GM20431 (cell line): ENCODE results near the gene COL18A1.
"Not testable (repeated sequence)": the region's sequence is repeated elsewhere in the genome, so short reads cannot be mapped to it uniquely, and the experiment has no call there.

Experiments
- in situ Hi-C: fragments of 300-500 bp; cut with MseI, MboI; formaldehyde crosslinking; loops from one replicate; pipeline ENCODE4 v1.15.0; 2020; ENCODE audit warnings: low sequenced_read_pairs; ENCODE audit not compliant: unreplicated experiment

The COL18A1 gene

DNA sequence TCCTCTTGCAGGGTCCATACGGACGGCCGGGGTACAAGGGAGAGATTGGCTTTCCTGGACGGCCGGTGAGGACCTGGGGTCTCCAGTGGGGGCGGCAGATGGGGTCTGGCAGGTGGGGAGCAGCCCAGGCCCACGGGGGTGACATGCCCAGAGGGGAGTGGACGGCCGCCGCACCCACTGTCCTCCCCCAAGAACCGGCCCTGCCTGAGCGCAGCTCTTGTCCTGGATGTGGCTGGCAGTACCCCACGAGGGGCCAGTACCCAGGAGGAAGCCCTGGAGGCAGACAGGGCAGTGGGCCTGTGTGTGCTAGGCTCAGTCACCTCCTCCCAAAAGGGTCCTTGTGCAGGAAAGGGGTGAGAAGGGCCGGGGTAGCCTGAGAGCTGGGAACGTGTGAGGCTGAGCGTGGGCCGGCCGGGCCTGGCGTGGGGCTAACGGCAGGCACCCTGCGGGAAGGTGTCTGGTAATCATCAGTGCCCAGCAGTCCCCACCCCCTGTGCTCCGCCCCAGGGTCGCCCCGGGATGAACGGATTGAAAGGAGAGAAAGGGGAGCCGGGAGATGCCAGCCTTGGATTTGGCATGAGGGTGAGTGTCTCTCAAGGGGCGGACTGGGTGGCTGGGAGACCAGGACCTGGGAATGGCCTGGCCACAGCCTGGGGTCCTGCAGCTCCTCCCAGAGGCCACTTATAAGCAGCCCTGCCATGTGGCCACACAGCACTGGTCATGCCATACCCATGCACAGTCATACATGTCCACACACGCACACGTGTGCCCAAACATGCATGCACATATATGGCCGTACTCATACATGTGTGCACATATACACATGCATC, 90.1 kb downstream of the COL18A1 start:
- in situ Hi-C loops = no loop called here

DNA sequence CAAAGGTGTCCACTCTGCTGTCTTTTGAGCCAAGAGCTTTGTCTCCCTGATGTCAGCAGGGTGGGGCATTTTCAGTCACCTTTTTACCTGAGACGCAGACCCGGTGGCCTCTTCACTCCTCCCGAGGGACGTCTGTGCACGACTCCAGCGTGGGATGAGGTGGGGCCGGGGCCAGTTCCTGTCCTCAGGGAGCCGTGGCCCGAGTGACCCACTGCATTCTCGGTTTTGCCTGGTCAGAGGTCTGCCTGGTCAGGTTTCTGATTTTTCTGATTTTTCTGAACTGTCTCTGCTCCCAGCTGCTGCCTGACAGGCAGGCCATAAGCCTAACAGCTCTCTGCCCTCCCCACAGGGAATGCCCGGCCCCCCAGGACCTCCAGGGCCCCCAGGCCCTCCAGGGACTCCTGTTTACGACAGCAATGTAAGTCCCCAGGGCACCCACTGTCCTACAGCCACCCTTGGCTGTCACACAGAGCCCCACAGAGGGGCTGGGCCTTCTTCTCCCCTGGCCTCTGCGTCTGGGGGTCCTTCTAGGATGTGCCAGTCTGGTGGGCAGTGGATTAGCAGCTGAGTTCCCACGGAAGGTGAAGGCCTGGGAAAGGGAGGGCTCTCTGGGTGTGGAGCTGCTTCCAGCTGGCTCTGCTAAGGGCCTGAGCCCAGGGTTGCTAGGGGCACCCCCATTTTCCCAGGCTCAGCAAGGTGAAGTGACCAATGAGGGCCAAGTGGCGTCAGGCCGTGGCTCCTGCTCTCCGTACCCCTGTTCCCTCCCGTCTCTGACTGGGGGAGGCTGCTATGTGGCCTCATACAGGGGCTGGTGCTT, 91.4 kb downstream of the COL18A1 start:
- in situ Hi-C loops = no loop called here

DNA sequence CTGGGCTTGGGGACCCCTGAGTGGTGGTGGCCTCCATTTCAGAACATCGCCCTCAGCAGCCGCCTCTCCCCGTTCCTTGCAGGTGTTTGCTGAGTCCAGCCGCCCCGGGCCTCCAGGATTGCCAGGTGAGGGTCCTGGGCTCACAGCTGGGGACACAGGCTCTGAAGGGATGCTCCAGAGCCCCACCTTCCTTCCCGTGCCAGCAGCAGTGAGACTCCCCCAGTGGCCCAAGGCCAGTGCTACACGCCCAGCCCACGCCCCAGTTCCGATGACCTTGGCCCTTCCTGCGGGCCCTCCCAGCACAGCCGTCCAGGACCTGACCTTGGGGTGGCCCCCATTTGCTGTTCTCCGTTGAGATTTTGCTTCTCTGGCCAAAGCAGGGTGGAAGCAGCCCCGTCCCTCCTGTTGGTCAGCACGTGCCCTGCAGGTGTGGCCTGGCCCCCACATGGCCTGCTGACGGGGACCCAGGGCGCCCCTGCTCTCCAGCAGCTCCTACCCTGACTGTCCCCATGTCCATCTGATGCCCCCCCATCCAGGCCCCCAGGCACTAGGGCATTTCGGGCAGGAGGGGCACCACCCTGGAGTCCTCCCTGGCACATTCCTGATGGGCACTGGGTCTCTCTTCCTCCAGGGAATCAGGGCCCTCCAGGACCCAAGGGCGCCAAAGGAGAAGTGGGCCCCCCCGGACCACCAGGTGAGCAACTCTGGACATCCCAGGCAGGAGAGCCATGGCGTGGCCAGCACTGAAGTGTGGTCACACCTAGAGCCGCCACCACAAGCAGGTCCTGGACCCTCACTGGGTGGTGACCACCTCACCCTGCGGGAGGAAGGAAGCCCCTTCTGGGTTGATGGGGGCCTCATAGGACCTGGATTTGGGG, 92.2 kb downstream of the COL18A1 start:
- in situ Hi-C loops = no loop called here

DNA sequence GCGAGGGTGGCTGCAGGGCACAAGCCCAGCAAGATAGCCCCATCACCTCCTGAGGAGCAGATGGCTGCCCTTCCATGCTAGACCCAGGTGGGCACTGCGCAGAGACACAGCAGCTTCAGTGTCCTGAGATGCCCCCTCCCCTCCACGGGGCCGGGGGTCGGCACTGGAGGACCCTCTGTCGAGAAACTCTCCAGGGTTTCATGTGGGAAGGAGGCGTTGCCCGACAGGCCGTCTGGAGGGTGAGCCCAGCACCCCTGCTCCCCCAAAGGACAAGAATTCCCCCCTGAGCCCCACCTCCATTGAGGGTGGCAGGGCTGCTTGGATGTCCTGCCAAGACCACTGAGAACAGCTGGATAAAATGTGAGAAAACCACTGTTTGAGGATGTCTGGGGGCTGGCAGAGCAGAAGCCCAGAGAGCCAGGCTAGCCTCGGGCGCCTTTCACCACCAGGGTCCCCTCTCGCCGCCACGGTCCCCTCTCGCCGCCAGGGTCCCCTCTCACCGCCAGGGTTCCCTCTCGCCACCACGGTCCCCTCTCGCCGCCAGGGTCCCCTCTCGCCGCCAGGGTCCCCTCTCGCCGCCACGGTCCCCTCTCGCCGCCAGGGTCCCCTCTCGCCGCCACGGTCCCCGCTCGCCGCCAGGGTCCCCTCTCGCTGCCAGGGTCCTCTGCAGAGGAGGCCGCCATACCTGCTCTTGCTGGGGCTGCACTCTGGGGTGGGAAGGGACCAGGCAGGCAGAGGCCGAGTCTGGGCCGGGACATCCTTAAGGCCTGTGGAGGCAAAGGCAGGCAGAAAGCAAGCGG, 93.1 kb downstream of the COL18A1 start:
- in situ Hi-C loops = no loop called here

DNA sequence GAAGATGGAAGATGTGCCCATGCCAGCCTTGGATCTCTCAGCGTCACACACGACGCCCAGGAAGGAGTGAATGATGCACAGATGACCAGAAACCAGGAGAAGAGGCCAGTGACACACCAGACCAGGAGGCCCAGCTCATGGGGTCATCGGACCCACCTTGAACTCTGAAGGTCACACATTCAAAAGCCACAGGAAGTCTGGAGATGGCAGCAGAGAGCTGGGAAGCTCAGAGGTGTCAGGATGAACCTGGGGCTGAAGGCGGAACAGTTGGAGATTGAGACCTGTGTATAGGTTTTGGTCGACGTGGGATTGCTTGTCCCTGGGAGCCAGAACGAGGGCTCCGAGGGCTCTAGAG, 93.7 kb downstream of the COL18A1 start:
- in situ Hi-C loops = no loop called here

DNA sequence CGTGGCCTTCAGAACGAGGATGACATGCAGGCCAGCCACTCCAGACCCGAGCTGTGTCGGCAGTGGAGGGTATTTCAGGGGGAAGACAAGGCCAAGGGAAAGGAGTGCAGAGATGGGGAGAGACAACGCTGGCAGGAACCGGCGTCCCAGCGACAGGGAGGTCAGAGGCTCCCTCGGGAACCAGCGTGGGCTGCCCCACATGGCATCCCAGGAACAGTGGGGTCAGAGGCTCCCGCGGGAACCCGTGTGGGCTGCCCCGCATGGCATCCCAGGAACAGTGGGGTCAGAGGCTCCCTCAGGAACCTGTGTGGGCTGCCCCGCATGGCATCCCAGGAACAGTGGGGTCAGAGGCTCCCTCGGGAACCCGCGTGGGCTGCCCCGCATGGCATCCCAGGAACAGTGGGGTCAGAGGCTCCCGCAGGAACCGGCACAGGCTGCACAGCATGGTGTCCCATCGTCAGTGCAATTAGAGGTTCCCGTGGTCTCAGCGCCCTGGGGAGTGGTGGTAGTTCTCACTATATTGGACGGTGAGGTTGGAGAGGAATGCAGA, 94.3 kb downstream of the COL18A1 start:
- in situ Hi-C loops = no loop called here

DNA sequence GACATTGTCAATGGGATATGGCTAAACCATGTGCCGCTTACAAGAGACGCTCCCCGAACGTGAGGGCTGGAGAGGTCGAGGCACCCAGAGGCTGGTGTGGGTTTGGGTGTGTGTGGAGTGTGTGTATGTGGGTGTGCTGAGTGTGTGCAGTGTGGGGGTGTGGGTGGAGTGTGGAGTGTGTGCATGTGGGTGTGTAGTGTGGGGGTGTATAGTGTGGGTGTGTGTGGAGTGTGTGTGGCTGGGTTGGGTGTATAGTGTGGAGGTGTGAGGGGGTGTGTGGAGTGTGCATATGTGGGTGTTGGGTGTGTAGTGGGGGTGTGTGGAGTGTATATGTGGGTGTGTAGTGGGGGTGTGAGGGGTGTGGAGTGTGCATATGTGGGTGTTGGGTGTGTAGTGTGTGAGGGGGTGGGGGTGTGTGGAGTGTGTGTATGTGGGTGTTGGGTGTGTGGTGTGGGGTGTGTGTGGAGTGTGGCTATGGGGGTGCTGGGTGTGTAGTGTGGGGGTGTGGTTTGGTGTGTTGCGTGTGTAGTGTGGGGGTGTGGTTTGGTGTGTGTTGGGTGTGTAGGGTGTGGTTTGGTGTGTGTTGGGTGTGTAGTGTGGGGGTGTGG, 95.1 kb downstream of the COL18A1 start:
- in situ Hi-C loops = no loop called here

DNA sequence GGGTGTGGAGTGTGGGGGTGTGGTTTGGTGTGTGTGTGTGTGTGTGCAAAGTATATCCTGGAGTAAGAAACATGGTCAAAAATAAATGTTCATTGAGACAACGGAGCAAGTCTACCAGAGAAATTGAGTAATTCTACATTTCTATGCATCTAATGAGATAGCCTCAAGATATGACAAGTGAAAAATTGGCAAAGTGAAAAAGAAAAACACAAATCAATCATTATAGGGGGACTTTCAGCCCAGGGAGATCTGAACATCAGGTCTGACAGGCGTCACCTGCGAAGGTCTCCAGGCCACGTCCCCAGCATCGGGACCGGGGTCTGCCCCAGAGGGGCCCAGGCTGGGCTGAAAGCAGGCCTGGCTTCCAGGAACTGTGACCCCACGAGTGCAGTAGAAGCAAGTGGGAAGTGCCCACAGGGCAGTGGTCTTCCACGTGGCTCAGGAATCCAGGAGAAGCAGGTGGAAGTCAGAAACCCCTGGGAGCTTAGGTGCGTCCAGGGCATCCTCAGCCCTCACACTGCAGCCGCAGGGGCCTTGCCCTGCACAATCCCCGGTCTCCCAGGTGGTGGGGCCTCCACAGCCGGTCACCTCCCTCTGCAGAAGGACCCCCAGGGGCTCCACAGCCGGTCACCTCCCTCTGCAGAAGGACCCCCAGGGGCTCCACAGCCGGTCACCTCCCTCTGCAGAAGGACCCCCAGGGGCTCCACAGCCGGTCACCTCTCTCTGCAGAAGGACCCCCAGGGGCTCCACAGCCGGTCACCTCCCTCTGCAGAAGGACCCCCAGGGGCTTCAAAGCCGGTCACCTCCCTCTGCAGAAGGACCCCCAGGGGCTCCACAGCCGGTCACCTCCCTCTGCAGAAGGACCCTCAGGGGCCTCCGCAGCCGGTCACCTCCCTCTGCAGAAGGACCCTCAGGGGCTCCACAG, 96.4 kb downstream of the COL18A1 start:
- in situ Hi-C loops = not testable (repeated sequence)

DNA sequence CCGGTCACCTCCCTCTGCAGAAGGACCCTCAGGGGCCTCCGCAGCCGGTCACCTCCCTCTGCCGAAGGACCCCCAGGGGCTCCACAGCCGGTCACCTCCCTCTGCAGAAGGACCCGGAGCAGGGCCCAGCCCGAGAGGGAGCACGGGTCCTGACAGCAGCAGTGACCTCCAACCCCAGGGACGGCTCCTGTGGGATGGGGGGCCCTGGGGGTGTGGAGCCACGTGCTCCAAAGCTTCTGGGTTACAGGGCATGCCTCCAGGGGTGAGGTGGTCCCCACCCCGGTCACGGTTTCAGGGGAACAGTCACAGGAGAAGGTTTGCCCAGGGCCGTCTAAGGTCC, 97.0 kb downstream of the COL18A1 start:
- in situ Hi-C loops = no loop called here

DNA sequence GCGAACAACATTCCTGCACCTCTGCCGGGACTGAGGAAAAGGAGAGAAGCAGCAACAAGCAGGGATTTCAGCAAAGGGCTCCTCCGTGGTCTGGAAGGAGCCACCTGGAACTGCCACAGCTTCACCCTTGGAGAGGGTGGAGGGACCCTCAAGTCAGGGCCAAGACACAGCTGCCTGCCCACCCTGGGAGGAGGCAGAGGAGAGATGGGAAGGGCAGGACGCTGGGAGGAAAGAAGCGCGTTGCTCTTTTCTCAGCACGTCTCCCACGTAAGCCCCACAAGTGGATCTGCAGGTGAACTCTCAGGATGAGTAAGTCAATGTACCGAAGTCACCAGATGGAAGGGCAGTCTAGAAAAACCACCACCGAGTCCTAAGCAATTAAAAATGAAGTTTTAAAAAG, 97.6 kb downstream of the COL18A1 start:
- in situ Hi-C loops = no loop called here

DNA sequence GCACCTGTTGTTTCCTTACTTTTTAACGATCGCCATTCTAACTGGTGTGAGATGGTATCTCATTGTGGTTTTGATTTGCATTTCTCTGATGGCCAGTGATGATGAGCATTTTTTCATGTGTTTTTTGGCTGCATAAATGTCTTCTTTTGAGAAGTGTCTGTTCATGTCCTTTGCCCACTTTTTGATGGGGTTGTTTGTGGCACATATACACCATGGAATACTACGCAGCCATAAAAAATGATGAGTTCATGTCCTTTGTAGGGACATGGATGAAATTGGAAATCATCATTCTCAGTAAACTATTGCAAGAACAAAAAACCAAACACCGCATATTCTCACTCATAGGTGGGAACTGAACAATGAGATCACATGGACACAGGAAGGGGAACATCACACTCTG, 98.3 kb downstream of the COL18A1 start:
- in situ Hi-C loops = not testable (repeated sequence)

DNA sequence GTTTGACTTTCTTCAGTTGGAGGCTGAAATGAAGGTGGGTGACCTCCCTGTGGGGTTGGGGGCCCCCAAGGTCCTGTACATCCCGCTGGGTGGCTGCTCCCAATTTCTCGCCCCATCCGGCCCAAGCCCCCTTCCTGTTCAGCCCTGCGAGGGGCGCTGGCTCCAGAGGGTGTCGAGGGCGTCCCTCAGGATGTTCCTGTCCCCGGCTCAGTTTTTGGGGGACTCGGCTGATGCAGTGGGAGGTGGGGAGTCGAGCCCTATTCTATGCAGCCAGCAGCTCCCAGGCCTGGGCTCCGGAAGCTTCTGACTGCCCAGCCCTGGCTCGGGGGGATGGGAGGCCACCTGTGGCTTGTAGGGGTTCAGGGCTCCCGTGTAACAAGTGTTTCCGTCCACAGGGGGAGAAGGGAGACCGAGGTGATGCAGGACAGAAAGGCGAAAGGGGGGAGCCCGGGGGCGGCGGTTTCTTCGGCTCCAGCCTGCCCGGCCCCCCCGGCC, 99.1 kb downstream of the COL18A1 start:
- in situ Hi-C loops = no loop called here

DNA sequence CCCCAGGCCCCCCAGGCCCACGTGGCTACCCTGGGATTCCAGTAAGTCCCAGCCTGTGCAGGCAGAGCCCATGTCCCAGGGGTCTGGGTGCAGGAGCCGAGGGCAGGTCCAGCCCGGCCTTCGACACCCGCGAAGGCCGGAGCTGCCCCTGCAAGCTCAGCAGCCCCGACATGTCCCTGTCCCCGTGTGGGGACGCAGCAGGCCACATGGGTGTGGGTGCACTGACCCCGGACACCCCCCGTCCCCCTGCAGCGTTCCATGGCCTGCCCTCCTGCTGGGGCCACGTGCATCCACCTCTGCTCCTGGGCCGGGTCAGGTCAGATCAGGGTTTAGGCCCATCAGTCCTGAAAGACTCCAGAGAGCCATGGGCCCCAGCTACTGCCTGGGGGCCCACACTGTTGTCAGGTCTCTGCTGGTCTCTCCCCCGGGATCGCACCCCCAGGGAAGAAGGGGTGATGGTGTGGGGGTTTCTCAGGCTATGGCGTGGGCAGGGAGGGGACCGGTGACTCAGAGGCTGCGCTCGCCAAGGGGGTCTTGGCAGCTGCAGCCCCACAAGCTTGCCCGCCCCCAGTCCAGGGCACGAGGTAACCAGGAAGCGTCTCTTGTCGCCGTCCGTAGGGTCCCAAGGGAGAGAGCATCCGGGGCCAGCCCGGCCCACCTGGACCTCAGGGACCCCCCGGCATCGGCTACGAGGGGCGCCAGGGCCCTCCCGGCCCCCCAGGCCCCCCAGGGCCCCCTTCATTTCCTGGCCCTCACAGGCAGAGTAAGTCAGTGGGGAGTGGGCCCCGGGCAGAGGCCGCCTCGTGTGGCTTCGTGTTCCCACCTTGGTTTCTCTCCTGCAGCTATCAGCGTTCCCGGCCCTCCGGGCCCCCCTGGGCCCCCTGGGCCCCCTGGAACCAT, 99.8 kb downstream of the COL18A1 start:
- in situ Hi-C loops = no loop called here

DNA sequence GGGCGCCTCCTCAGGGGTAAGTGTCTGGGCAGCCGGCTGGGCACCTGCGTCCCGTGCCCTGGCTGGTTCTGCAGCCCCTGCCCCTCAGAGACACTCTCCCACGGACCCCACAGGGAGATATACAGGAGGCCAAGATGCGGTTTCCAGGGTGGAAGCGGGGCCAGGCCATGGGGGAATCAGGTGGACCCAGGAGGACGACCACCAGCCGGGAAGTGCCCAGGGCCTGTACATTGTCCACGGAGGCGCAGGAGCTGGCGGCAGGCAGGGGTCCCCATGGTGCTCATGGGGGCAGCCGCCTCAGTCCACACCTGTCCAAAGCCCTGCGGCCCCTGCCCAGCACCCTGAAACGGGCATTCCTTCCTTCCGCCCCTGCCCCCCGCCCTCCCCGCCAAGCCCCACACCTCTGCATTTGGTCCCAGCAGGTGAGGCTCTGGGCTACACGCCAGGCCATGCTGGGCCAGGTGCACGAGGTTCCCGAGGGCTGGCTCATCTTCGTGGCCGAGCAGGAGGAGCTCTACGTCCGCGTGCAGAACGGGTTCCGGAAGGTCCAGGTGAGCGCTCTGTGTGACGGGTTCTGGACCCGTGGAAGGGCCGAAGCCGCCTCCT, 100.6 kb downstream of the COL18A1 start:
- in situ Hi-C loops = no loop called here

DNA sequence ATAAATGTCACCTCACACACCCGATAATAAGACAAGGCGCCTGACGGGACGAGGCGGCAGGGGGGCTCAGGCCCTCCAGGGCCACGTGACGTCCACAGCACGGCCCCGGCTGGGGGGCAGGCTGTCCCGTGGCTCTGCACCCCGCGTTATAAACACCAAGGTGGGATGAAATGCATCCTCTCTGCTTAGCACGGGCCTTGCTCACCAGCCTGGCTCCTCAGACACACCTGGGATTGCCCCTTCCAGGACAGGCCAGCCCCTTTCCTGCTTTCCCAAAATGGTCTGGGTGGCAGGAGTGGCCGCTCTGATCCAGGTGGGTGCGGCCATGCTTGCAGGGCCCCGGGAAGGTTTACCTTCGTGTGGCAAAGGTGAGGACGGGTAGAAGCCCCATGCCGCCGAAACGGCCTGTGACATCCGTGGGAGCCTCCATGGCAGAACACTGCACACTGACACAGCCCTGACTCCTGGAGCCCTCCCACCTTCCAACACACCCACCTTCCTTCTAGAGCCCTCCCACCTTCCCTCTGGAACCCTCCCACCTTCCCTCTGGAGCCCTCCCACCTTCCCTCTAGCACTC, 101.4 kb downstream of the COL18A1 start:
- in situ Hi-C loops = no loop called here

DNA sequence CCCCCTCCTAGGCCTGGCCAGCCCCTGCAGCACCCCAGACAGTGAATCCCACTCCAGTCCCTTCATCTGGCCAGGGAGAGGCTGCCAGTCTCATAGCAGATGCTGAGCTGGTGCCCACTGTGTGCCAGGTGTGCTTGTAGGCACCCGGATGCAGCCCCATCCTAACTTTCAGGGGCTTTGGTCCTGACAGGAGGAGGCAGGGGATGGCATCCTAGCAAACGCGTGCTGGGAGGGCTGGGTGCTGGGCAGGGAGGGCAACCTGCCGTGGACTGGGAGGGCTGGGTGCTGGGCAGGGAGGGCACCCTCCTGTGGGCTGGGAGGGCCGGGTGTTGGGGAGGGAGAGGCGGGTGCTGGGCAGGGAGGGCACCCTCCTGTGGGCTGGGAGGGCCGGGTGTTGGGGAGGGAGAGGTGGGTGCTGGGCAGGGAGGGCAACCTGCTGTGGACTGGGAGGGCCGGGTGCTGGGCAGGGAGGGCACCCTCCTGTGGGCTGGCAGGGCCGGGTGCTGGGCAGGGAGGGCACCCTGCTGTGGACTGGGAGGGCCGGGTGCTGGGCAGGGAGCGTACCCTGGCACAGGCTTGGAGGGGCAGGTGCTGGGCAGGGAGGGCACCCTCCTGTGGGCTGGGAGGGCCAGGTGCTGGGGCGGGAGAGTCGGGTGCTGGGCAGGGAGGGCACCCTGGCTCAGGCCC, 102.0 kb downstream of the COL18A1 start:
- in situ Hi-C loops = no loop called here
